K562 (cell line): Measurements from ENCODE around the gene TPD52L1. TPM values are rescaled to one million over a fixed set of nuclear protein-coding genes. Genes with fewer than 3 reads are reported as not detected.
A peak's percentile ranks its signal among the peaks of the same experiment; 100 is the strongest.

ENCODE experiments used
- CREB3 ChIP-seq: fragments of 450-650 bp; conservative IDR thresholded peaks from 2 replicates; pipeline ENCODE4 v1.6.1; 2016; ENCODE audit warnings: missing genetic modification characterization, low read depth, mild to moderate bottlenecking, missing compliant biosample characterization, moderate library complexity
- CXXC5 ChIP-seq: fragments of 250-450 bp; sonication (Bioruptor Pico); IDR thresholded peaks from 2 replicates; pipeline ENCODE4 v1.8.0; 2022; ENCODE audit warnings: inconsistent platforms, mild to moderate bottlenecking, moderate library complexity
- HMGN3 ChIP-seq: IDR thresholded peaks from 2 replicates; pipeline ENCODE4 v1.6.1; 2011; ENCODE audit warnings: borderline replicate concordance, low read depth, mild to moderate bottlenecking, mixed read lengths, low read length; ENCODE audit not compliant: insufficient read length; ENCODE audit errors: extremely low read depth
- JUN ChIP-seq, 2 experiments: sonication (generic) in 1 of 2; formaldehyde crosslinking in 1 of 2; IDR thresholded peaks; 2 replicates each; pipeline versions ENCODE4 v1.6.1 to v1.8.0; 2012 to 2022; ENCODE audit warnings: borderline replicate concordance in 2 of 2, mild to moderate bottlenecking in 2 of 2, improper control_type of control experiment in 1 of 2, low read depth in 1 of 2, low read length in 1 of 2, missing genetic modification reagents in 1 of 2
- MCM5 ChIP-seq: fragments of 450-650 bp; IDR thresholded peaks from 2 replicates; pipeline ENCODE4 v1.6.1; 2016; ENCODE audit warnings: low read depth
- TEAD1 ChIP-seq, 2 experiments: fragments of 450-650 bp in 1 of 2; sonication (generic) in 1 of 2; formaldehyde crosslinking; IDR thresholded peaks; 2 replicates each; pipeline versions ENCODE4 v1.4.0 to v1.8.0; 2020 to 2022; ENCODE audit warnings: mild to moderate bottlenecking in 2 of 2, missing genetic modification reagents in 1 of 2
- UBTF ChIP-seq, 2 experiments: IDR thresholded peaks; 2 replicates each; pipeline ENCODE4 v1.6.1; 2012; ENCODE audit warnings: improper control_type of control experiment in 2 of 2, low read depth in 2 of 2, low read length in 2 of 2, borderline replicate concordance in 1 of 2
- ZNF263 ChIP-seq: sonication (generic); formaldehyde crosslinking; IDR thresholded peaks from 2 replicates; pipeline ENCODE4 v1.8.0; 2022; ENCODE audit warnings: mild to moderate bottlenecking, missing genetic modification reagents, borderline replicate concordance
- ZNF280B ChIP-seq: fragments of 250-450 bp; sonication (Bioruptor Pico); IDR thresholded peaks from 2 replicates; pipeline ENCODE4 v1.5.1; 2021; ENCODE audit warnings: mild to moderate bottlenecking
- ZNF639 ChIP-seq, 2 experiments: fragments of 200-800 bp in 1 of 2; sonication (Bioruptor generic) in 1 of 2; sonication (generic) in 1 of 2; formaldehyde crosslinking in 1 of 2; IDR thresholded peaks in 1 of 2; conservative IDR thresholded peaks in 1 of 2; 2 replicates each; pipeline versions ENCODE4 v1.5.0 to v1.6.1; 2016 to 2020; ENCODE audit warnings: missing compliant biosample characterization in 1 of 2, missing genetic modification characterization in 1 of 2, missing genetic modification reagents in 1 of 2
- polyA plus RNA-seq, 8 experiments: library from polyadenylated mRNA; depleted of rRNA in 4 of 8; stranded (reverse) in 5 of 8; unstranded in 3 of 8; fragments of >200 nt; fragmentation: Nextera tagmentation in 2 of 8; fragmentation: Illumina TruSeq in 1 of 8; extraction: Ambion mirVana in 2 of 8; extraction: Trizol in 1 of 8; gene quantifications; 2 replicates each; pipeline versions ENCODE4 v1.2.1 to v1.2.3, GENCODE V29; 2011 to 2014; ENCODE audit warnings: inconsistent platforms in 1 of 8, missing spikeins in 1 of 8
- total RNA-seq, 7 experiments: library from RNA; depleted of rRNA in 6 of 7; stranded (reverse); fragments of >200 nt in 6 of 7; fragmentation: Illumina TruSeq in 2 of 7; extraction: Trizol in 2 of 7; gene quantifications; 2 replicates each; pipeline versions ENCODE4 v1.2.1 to v1.2.3, GENCODE V29; 2011 to 2021; ENCODE audit warnings: low replicate concordance in 1 of 7
- TF ChIP-seq, protein P1 (sequence below): fragments of 250-450 bp; sonication (Bioruptor Pico); IDR thresholded peaks from 2 replicates; pipeline ENCODE4 v1.8.0; 2022; ENCODE audit warnings: moderate library complexity, mild to moderate bottlenecking, inconsistent platforms
- TF ChIP-seq, protein P2 (sequence below): sonication (generic); formaldehyde crosslinking; IDR thresholded peaks from 2 replicates; pipeline ENCODE4 v1.4.0; 2020; ENCODE audit warnings: mild to moderate bottlenecking, missing genetic modification reagents

The TPD52L1 gene
- total and polyA plus RNA-seq, 9 of the 15 experiments (the other 6 are each of a cell fraction or from before 2014, with no cell fraction given): 12.9 to 149 (median 75.7) TPM

DNA sequence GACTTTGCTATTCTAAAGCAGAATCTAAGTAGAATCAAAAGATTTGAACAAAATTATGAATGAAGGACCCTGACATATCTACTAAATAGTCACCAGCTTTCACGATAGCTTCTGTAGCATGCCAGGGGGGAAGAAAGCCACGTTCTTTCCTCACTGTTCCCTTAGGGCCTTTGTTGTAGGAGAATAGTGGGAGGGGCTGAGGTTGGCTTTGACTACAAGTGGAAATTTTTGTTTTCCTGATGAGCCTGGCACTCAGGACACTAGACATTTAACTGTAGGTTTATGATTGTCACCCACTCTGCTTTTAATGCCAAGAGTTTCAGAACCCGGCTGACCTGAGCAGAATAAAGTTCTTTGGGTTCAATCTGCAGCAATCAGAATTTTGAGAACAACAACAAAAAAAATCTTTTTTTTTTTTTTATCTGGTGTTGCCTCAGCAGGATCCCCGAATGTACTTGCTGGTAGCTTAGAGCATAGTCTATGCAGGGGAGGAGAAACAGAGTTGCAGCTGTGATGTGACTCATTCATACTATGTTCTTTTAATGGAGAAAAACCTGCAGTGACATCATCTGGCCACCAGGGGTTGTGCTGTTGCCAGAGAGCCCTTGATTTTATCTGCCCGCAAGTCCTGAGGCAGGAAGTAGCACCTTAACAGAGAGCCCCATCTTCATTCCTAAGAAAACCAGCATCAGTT is 38.5 kb downstream of the TPD52L1 start (continued):
- TF ChIP-seq TEAD1 (CRISPR knock-in tag; IDR thresholded peaks at IDR 0.05) (0 out of 4 replicates have a peak, but pooled peaks of 1 of the 2 experiments have one; percentile 35), CREB3 (no peak), ZNF639 (CRISPR knock-in tag; conservative IDR thresholded peaks at IDR 0.05 in 1 of 2, IDR thresholded peaks at IDR 0.05 in 1 of 2) (no peak), MCM5 (no peak), HMGN3 (no peak), JUN (IDR thresholded peaks at IDR 0.05; ENCODE audit: borderline replicate concordance, low read depth, low read length) (peak; percentile 78), JUN (CRISPR knock-in tag; IDR thresholded peaks at IDR 0.05; ENCODE audit: borderline replicate concordance) (peak; percentile 87; the same call in 1 of the 2 replicates), ZNF280B (CRISPR knock-in tag) (no peak), CXXC5 (CRISPR knock-in tag) (peak; percentile 48; the same call in 1 of the 2 replicates), UBTF (IDR thresholded peaks at IDR 0.05; ENCODE audit: borderline replicate concordance in 1 of 2, low read depth in 2 of 2, low read length in 2 of 2) (0 out of 4 replicates have a peak, but pooled peaks of 1 of the 2 experiments have one; percentile 25), ZNF263 (CRISPR knock-in tag) (0 out of 2 replicates have a peak, but pooled peaks have one; percentile 21)
- TF ChIP-seq, protein P1, sequence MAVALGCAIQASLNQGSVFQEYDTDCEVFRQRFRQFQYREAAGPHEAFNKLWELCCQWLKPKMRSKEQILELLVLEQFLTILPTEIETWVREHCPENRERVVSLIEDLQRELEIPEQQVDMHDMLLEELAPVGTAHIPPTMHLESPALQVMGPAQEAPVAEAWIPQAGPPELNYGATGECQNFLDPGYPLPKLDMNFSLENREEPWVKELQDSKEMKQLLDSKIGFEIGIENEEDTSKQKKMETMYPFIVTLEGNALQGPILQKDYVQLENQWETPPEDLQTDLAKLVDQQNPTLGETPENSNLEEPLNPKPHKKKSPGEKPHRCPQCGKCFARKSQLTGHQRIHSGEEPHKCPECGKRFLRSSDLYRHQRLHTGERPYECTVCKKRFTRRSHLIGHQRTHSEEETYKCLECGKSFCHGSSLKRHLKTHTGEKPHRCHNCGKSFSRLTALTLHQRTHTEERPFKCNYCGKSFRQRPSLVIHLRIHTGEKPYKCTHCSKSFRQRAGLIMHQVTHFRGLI (CRISPR knock-in tag): no peak
- TF ChIP-seq, protein P2, sequence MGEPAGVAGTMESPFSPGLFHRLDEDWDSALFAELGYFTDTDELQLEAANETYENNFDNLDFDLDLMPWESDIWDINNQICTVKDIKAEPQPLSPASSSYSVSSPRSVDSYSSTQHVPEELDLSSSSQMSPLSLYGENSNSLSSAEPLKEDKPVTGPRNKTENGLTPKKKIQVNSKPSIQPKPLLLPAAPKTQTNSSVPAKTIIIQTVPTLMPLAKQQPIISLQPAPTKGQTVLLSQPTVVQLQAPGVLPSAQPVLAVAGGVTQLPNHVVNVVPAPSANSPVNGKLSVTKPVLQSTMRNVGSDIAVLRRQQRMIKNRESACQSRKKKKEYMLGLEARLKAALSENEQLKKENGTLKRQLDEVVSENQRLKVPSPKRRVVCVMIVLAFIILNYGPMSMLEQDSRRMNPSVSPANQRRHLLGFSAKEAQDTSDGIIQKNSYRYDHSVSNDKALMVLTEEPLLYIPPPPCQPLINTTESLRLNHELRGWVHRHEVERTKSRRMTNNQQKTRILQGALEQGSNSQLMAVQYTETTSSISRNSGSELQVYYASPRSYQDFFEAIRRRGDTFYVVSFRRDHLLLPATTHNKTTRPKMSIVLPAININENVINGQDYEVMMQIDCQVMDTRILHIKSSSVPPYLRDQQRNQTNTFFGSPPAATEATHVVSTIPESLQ (CRISPR knock-in tag): no peak
